GM21717 (cell line): ENCODE measurements around the gene TRIM13.

Experiments
- ATAC-seq: cut with Tn5 transposase; IDR thresholded peaks from one replicate; pipeline ENCODE4 v1.9.1; 2021; ENCODE audit warnings: mild to moderate bottlenecking, moderate library complexity; ENCODE audit not compliant: unreplicated experiment

Gene TRIM13

GRCh38 chr13:49996161-49996915 lies 504 bp upstream of the TRIM13 start:
- ATAC-seq: peak; percentile 42

DNA sequence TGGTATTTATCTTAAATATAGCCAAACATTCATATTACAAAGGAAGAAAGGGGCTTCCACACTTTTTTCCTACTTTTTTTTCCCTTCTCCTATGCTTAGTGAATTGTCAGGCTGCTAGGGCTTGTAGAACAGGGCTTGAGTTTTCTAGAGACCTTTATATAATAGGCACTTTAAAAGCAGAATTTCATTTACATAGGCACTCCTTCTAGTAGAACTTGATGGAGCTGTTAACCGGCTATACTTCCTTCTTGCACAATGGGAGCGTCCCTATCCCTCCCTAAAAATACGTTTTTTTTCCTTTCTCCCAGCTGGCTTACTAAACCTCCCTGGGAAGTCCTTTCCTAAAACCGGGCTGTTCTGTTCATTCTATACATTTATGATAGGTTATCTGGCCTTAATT lies 1.1 kb downstream of the TRIM13 start:
- ATAC-seq: no peak

DNA sequence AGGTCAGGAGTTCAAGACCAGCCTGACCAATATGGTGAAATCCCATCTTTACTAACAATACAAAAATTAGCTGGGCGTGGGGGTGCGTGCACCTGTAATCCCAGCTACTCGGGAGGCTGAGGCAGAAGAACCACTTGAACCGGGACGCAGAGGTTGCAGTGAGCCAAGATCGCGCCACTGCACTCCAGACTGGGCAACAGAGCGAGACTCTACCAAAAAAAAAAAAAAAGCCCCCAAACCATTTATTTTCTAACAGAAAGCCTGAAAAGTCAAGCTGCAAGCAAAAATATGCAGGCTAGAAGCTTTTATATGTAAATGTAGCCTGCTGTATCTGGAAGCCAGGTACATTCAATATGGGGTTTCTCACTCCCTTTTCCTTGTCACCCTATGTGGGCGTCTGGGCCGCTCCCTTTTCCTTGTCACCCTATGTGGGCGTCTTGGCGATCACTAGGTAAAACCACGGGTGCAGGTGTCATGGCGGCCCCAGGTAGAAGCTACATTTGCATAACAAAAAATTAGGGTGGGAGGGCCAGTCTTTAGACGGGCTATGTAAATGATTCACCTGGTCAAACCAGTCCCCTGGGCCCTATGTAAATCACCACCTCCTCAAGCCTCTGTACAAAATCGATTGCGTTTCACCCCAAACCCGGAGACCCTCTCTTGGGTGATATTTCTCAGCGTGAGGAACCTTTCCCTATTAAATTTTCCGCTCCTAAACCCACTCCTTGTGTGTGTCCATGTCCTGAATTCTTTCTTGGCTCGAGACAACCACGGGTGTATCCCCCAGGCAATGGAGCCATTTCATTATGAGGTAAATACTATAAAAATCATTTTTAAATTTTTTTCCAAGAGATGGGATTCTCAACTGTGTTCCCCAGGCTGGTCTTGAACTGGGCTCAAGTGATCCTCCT lies 2.1 kb downstream of the TRIM13 start:
- no peak for ATAC-seq

- ATAC-seq: no peak
Observed at GRCh38 chr13:50001287-50001686, 4.4 kb downstream of the TRIM13 start.

DNA sequence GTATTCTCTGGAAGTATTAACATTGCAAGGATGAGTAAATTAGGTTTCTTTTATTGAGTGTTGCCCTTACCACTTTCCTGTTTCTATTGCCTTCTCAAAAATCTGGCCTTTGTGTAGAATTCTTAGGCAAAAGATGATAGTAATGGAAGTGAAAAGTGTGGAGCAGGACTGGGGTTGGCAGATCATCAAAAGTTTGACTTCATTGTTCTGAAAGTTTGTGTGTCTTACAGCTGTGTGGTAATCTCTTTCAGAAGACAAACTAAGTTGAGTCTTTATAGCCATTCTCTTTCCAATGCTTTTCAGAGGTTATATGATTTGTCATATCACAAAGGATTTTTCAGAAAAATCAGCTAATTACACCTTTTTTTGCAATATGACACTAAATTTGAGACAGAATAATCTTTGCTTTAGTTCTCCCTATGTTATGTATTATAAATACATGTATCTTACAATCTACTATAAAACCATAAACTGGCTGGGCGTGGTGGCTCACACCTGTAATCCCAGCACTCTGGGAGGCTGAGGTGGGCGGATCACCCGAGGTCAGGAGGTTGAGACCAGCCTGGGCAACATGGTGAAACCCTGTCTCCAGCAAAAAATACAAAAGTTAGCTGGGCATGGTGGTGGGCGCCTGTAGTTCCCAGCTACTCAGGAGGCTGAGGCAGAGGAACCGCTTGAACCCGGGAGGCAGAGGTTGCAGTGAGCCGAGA lies 9.7 kb downstream of the TRIM13 start:
- no peak for ATAC-seq

- ATAC-seq: no peak
Observed at GRCh38 chr13:50011461-50011860, 14.6 kb downstream of the TRIM13 start.

- no peak for ATAC-seq
Observed at GRCh38 chr13:50012396-50013169, 15.7 kb downstream of the TRIM13 start.

DNA sequence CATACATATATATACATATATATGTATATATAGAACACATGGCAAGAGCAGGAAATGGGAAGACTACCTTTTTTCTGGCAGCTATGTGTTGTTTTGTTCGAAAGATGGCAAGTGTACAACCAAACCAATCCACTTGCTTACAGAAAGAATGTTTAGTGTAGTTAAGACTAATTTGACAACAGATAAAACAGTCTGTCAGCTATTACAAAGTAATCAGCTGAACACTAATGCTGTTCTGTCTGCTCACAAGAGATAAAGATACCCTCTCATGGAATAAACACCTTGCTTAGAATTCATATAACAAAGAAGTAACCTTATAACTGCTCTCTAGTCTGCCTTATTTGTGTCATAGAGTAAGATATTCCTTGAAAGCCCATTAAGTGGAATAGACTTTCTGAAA lies 17.5 kb downstream of the TRIM13 start:
- ATAC-seq: no peak

DNA sequence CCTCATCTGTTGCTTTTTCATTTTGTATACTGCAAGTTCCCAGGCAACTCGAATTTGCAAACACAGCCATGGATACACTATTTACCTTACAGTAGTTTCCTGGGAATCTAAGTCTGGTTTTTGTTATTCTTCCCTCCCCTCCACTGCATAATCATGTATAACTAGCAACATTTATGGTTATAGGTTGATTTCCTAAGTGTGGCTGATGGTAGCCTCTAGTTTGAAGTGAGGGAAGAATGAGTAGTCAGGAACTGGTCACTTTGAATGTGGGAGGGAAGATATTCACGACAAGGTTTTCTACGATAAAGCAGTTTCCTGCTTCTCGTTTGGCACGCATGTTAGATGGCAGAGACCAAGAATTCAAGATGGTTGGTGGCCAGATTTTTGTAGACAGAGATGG lies 18.4 kb downstream of the TRIM13 start, which contains the start of gene KCNRG:
Gene KCNRG (plus strand): TSS at position 187 of the 400 bp plus-strand sequence. CDS start 50 bp downstream, at position 237.
- ATAC-seq: no peak

DNA sequence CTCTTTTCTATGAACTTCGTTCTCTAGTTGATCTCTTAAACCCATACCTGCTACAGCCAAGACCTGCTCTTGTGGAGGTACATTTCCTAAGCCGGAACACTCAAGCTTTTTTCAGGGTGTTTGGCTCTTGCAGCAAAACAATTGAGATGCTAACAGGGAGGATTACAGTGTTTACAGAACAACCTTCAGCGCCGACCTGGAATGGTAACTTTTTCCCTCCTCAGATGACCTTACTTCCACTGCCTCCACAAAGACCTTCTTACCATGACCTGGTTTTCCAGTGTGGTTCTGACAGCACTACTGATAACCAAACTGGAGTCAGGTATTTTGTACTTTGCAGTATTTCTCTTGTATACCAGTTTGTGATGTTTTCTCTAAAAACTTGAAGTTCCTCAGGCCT lies 18.9 kb downstream of the TRIM13 start:
- ATAC-seq: no peak

- ATAC-seq: no peak
Observed at GRCh38 chr13:50016444-50016843, 19.6 kb downstream of the TRIM13 start.

- ATAC-seq: no peak
Observed at GRCh38 chr13:50017819-50018218, 21.0 kb downstream of the TRIM13 start.

DNA sequence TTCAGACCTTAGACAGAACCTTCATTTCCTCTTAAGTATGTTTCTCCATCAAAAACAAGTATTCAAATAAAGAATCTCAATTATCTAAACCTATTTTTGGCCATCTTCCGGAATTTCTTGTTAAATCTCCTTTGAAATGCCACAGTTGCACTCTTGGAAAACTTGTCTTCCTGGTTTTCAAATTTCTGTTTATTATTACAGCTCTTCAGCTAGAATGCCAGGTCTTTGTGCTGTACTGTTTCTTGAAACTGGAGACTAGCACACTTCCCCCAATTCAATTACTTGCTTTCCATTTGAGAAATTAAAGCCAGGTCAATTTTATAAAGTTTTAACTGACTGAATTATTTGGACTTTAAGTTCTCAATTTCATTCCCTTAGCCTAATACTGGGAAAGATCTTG lies 28.6 kb downstream of the TRIM13 start:
- no peak for ATAC-seq

GRCh38 chr13:50026788-50027473 lies 30.1 kb downstream of the TRIM13 start:
- peak; percentile 99 for ATAC-seq

GRCh38 chr13:50030315-50030714 lies 33.5 kb downstream of the TRIM13 start:
- no peak for ATAC-seq

DNA sequence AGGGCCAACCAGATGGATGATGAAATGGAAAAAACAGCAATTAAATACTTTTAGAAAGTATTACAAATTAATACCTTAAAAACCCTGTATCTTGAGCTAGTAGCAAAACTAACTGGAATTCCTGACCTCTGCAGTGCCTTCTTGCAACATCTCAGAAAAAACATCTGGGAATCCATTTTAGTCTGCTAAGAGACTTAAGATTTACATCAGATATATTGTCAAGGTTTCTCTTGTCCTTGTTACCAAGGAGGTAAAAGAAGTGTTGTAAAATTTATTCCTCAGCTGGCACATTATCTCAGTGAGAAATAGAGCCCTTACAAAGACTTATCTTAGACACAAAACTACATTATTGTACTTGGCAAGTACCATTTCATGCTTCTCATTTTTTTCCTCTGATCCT lies 36.9 kb downstream of the TRIM13 start:
- ATAC-seq: no peak

DNA sequence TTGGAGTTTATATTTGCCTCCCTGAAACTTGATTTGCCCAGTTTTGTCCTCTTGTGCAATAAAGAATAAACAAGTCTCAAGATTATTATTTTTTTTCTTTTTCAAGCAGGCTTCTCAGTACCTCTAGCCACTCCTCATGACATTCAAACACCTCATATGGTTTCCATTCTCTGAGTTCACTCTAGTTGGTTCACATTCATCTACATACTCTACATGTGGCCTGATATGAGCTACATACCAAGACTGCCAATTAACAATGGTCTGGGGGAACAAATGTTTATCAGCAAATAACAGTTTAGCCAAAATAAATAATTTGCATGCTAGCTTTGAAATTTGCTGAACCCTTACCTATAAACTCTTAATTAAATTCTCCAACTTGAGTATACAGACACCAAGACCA lies 40.9 kb downstream of the TRIM13 start:
- no peak for ATAC-seq

GRCh38 chr13:50038266-50038665 lies 41.4 kb downstream of the TRIM13 start:
- no peak for ATAC-seq

- ATAC-seq: no peak
Observed at GRCh38 chr13:50052478-50052877, 55.6 kb downstream of the TRIM13 start.

- ATAC-seq: no peak
Observed at GRCh38 chr13:50053844-50054243, 57.0 kb downstream of the TRIM13 start.
